HFF-Myc (cell line): Measurements from ENCODE around the gene TFDP1.

Source experiments
- DNase-seq: peaks from one replicate; pipeline ENCODE4 v3.0.0-alpha.2; 2011; ENCODE audit warnings: low read depth; ENCODE audit errors: extremely low read depth
- H3K4me3 ChIP-seq: replicated peaks from 2 replicates; pipeline ENCODE4 v1.5.1; 2011; ENCODE audit warnings: low read depth, mild to moderate bottlenecking, control low read depth, low read length
- TF ChIP-seq, protein P1 (sequence below): IDR thresholded peaks from 2 replicates; pipeline ENCODE4 v1.5.1; 2012; ENCODE audit warnings: mild to moderate bottlenecking, low read depth, low read length, control low read depth; ENCODE audit errors: missing control alignments

TFDP1 gene

DNA sequence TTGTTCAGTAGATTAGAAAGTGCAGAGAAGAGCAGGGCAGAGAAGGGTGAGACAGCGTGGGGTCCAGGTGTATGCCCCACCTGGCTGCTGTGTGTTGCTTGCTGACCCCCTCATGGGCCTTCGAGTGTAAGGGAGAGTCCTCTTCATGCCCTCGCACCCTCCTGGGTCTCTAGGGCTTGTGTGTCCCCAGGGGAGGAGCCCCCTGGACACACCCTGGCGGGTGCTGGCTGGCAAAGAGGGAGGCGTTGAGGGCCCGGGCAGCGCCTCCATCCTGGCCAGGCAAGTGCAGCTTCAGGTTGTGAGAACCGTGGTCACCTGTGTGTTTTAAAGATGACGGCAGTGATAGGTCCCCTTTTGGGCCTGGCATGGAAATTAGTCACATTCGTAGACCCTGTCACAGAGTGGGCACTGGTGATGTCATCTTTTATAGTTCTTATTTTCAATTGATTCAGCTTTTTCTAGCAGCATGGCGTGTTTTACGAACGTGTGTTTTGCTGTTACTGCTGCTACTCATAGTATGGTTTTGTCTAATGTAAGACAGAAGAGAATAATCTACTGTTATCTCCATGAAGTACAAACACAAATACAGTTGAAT is 18.7 kb downstream of the TFDP1 start:
- TF ChIP-seq, protein P1, sequence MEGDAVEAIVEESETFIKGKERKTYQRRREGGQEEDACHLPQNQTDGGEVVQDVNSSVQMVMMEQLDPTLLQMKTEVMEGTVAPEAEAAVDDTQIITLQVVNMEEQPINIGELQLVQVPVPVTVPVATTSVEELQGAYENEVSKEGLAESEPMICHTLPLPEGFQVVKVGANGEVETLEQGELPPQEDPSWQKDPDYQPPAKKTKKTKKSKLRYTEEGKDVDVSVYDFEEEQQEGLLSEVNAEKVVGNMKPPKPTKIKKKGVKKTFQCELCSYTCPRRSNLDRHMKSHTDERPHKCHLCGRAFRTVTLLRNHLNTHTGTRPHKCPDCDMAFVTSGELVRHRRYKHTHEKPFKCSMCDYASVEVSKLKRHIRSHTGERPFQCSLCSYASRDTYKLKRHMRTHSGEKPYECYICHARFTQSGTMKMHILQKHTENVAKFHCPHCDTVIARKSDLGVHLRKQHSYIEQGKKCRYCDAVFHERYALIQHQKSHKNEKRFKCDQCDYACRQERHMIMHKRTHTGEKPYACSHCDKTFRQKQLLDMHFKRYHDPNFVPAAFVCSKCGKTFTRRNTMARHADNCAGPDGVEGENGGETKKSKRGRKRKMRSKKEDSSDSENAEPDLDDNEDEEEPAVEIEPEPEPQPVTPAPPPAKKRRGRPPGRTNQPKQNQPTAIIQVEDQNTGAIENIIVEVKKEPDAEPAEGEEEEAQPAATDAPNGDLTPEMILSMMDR, result no peak
- no peak overlapping the region for H3K4me3 ChIP-seq
- no peak for DNase-seq

DNA sequence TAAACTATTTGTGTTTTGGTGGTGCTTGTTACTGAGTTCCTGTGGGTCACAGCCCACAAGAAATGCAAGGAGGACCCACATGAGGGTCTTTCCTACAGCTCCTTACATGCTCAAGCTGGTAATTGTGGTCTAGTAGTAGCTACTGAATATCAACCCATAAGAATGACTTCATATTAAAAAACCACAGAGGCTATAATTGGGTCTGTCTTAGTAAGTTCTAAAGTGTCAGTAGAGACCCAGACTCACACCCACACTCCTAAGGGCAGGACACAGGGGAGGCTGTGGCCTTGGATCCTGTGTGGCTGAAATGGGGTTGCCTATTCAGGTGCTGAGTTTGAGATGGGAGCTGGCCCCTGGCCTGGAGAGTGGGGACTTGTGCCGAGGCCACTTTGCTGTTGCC is 19.6 kb downstream of the TFDP1 start:
- H3K4me3 ChIP-seq, result no peak overlapping the region
- no peak for DNase-seq
- TF ChIP-seq, protein P1, result no peak

DNA sequence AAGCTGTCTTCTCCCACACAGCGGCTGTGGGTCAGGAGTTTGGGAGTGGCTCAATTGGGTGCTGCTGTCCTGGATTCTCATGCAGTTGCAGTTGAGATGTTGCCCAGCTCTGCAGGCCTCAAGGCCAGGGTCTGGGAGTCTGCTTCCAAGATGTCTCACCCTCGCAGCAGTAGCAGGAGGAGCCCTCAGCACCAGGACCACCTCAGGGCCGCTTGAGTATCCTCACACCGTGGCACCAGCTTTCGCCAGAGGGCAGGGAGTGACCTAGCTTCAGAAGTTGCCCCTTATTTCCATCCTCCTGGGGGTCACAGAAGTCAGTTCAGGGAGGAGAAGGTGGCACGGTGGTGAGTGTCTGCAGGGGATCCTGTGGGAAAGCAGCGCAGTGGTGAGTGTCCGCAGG is 20.9 kb downstream of the TFDP1 start:
- DNase-seq, result no peak
- H3K4me3 ChIP-seq, result no peak overlapping the region
- TF ChIP-seq, protein P1, result no peak

DNA sequence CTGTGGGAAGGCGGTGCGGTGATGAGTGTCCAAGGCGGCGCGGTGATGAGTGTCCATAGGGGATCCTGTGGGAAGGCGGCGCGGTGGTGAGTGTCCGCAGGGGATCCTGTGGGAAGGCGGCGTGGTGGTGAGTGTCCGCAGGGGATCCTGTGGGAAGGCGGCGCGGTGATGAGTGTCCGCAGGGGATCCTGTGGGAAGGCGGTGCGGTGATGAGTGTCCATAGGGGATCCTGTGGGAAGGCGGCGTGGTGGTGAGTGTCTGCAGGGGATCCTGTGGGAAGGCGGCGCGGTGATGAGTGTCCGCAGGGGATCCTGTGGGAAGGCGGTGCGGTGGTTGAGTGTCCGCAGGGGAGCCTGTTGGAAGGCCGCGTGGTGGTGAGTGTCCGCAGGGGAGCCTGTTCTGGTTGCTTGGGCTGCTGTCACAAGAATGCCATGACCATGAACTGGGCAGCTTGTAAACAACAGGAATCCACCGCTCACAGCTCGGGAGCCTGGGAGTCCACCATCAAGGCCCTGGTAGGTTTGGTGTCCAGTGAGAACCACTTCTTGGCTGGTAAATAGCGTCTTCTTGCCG is 21.4 kb downstream of the TFDP1 start:
- H3K4me3 ChIP-seq, result no peak overlapping the region
- no peak for DNase-seq
- TF ChIP-seq, protein P1, result no peak

DNA sequence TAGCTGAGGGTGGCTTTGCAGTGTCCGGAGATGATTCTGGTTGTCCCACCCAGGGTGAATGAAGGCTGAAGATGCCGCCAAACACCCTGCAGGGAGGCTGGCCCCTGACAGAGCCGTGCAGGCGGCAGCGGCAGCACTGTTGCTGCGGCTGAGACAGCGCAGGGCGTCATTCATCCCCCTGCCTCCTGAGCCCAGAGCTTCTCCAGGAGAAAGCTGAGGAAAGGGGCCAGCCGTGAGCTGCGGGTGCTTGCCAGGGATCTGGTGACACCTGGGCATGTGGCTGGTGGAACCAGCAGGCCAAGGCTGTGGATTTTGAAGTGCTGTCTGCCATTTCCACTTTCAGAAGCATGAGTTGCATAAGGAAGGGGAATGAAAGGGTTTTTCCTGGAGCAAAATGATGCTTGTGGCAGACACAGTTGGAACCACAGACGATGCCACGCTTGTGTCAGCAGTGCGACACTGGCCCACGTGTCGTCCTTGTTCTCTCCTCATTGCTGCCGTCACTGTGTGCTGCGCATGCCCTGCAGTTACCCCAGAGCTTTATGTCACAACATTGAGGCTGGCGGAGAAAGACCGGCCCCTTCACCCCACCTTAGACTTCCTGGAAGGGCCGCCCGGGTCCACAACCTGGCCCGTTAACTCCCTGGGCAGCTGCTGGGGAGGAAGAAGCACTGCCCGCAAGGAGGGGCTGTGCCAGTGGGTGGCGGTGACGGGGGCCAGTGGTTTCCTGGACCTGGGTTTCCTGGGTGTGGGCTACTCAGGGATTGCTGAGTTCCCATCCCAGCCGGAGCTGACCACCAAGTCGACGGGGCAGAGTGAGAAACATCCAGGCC is 22.7 kb downstream of the TFDP1 start:
- TF ChIP-seq, protein P1, result no peak
- H3K4me3 ChIP-seq, result no peak overlapping the region
- no peak for DNase-seq

DNA sequence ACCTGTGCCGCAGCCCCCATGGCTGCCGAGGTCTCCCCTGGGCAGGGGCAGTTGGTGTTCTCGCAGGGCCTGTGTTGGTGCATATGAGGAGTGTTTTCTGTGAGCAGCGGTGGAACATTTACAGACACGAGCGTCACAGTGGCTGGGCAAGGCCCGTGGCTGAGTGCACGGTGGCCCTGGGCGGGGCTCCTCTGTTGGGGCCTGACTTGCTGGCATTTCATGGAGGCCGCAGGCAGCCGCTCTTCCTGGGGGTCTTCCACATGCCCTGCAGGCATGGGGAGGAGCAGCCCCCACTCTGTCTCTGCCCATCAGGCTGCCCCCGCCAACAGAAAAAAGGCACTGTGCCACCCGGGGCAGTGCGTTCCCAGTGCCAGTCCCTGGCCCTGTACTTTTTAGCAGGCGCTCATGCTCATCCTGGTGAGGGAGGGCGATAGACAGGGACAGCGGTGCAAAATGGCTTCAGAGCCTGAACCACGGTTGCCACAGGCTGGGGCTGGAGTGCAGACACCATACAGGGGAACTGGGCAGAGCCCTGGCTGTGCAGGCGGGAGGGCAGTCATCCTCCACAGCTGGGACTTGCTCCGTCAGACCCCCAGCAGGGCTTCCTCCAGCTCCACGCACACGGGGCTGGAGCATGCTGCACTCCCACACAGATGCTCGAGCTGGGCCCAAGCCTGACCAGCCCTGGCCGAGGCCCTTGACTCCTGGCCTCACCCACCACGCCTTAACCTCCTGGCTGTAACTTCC is 23.5 kb downstream of the TFDP1 start:
- H3K4me3 ChIP-seq, result no peak overlapping the region

More for the DNA sequence above, 23.5 kb downstream of the TFDP1 start:
- no peak for DNase-seq
- TF ChIP-seq, protein P1, result no peak
